SU-DHL-6 (cell line): ENCODE results near the gene MAGEA6.
"Not testable (repeated sequence)": the region's sequence is repeated elsewhere in the genome, so short reads cannot be mapped to it uniquely, and the experiment has no call there.

Experiments used
- CTCF ChIP-seq: fragments of 200-600 bp; sonication (generic); IDR thresholded peaks from one replicate; pipeline ENCODE4 v1.5.1; 2017; ENCODE audit warnings: antibody characterized with exemption, mild to moderate bottlenecking, low read length, moderate library complexity; ENCODE audit not compliant: insufficient read depth, poor library complexity, severe bottlenecking
- EZH2phosphoT487 ChIP-seq: fragments of 200-600 bp; sonication (generic), shearing (Covaris generic); conservative IDR thresholded peaks from 2 replicates; pipeline ENCODE4 v1.6.1; 2018; ENCODE audit warnings: mild to moderate bottlenecking, antibody characterized with exemption, low read length, moderate library complexity, mixed read lengths

- not testable (repeated sequence) for TF ChIP-seq CTCF, EZH2phosphoT487
These were observed 17.6 kb upstream of the MAGEA6 start for GRCh38 chrX:152787062-152787461.
